Panc1 (cell line): ENCODE results near the gene SMARCA2. TPM values are rescaled to one million over a fixed set of nuclear protein-coding genes. Genes with fewer than 3 reads are reported as not detected.

Experiments
- ATAC-seq: fragments of 200-7000 bp; cut with Tn5 transposase; 2 replicates; pipeline ENCODE4 v1.9.1; 2020; ENCODE audit warnings: mild to moderate bottlenecking, moderate library complexity
- BruUV-seq: library from RNA; stranded (reverse); fragments of 400-500 nt; replicated peaks from 2 replicates; lab custom pipeline; 2021; lab: Mats Ljungman, UMichigan
- CTCF ChIA-PET: fragments of 300-600 bp; sonication (Branson Sonifier 250); formaldehyde crosslinking; loops from one replicate; lab custom pipeline; 2022; ENCODE audit warnings: antibody characterized with exemption; lab: Charles Lee
- POLR2A ChIA-PET: fragments of 300-600 bp; sonication (Branson Sonifier 250); formaldehyde crosslinking; loops from one replicate; lab custom pipeline; 2022; ENCODE audit warnings: antibody characterized with exemption; lab: Charles Lee
- DNase-seq: peaks from one replicate; pipeline ENCODE4 v3.0.0-alpha.2; 2010; ENCODE audit warnings: low read depth, low spot score
- H3K27ac ChIP-seq: 2 replicates; pipeline ENCODE4 v1.5.1; 2011; ENCODE audit warnings: mild to moderate bottlenecking, low read length, inconsistent platforms
- H3K27me3 ChIP-seq: fragments of 200-500 bp; sonication (Bioruptor generic); 2 replicates; pipeline ENCODE4 v1.6.0; 2014; ENCODE audit warnings: low read length, inconsistent platforms; ENCODE audit not compliant: control insufficient read depth, insufficient read depth
- H3K36me3 ChIP-seq: fragments of 200-500 bp; sonication (Bioruptor generic); 2 replicates; pipeline ENCODE4 v1.5.1; 2014; ENCODE audit warnings: inconsistent platforms, mild to moderate bottlenecking, low read length, moderate library complexity; ENCODE audit not compliant: control insufficient read depth, insufficient read depth
- H3K4me1 ChIP-seq: 2 replicates; pipeline ENCODE4 v1.5.1; 2011; ENCODE audit warnings: inconsistent platforms, mild to moderate bottlenecking, low read length, moderate library complexity; ENCODE audit not compliant: control insufficient read depth, insufficient read depth
- H3K4me3 ChIP-seq, 2 experiments: 2 replicates each; pipeline ENCODE4 v1.5.1; 2011 to 2012; ENCODE audit warnings: low read depth in 2 of 2, low read length in 2 of 2, mild to moderate bottlenecking in 2 of 2, inconsistent platforms in 1 of 2, moderate library complexity in 1 of 2
- H3K9me3 ChIP-seq: fragments of 200-500 bp; sonication (Bioruptor generic); 2 replicates; pipeline ENCODE4 v1.5.1; 2014; ENCODE audit warnings: low read depth, mild to moderate bottlenecking, inconsistent platforms, low read length, moderate library complexity; ENCODE audit not compliant: control insufficient read depth, insufficient read depth
- POLR2AphosphoS5 ChIP-seq: IDR thresholded peaks from 2 replicates; pipeline ENCODE4 v1.6.1; 2012; ENCODE audit warnings: mild to moderate bottlenecking, low read depth, low read length, moderate library complexity
- SIN3A ChIP-seq: IDR thresholded peaks from 2 replicates; pipeline ENCODE4 v1.6.1; 2012; ENCODE audit warnings: low read depth, mild to moderate bottlenecking, low read length, moderate library complexity, borderline replicate concordance; ENCODE audit not compliant: insufficient read depth
- TCF7L2 ChIP-seq: IDR thresholded peaks from 2 replicates; pipeline ENCODE4 v1.6.1; 2011; ENCODE audit warnings: mild to moderate bottlenecking, low read depth, low read length, inconsistent platforms
- in situ Hi-C: cut with HindIII; loops from 2 replicates; pipeline ENCODE4 v1.10.0; 2016; ENCODE audit warnings: low sequenced_read_pairs, low pct_unique_long_range_greater_than_20kb
- intact Hi-C: fragments of 100-400 bp; cut with micrococcal nuclease; formaldehyde crosslinking; loops from one replicate; pipeline ENCODE4 v1.10.0; 2022; ENCODE audit not compliant: unreplicated experiment
- total RNA-seq: library from RNA; stranded (reverse); gene quantifications from one replicate; pipeline ENCODE4 v1.2.1, GENCODE V29; 2021; ENCODE audit not compliant: unreplicated experiment
- TF ChIP-seq, protein P1 (sequence below), 2 experiments: IDR thresholded peaks; 2 replicates each; pipeline ENCODE4 v1.6.1; 2011 to 2012; ENCODE audit warnings: low read depth in 2 of 2, control low read depth in 1 of 2, low read length in 1 of 2, mild to moderate bottlenecking in 1 of 2, moderate library complexity in 1 of 2; ENCODE audit not compliant: insufficient read depth in 1 of 2
- TF ChIP-seq, protein P2 (sequence below): fragments of 450-650 bp; IDR thresholded peaks from 2 replicates; pipeline ENCODE4 v1.5.1; 2017; ENCODE audit warnings: mild to moderate bottlenecking

SMARCA2 gene
- total RNA-seq, 1 experiment from 2014 or later = 13.3 TPM

DNA sequence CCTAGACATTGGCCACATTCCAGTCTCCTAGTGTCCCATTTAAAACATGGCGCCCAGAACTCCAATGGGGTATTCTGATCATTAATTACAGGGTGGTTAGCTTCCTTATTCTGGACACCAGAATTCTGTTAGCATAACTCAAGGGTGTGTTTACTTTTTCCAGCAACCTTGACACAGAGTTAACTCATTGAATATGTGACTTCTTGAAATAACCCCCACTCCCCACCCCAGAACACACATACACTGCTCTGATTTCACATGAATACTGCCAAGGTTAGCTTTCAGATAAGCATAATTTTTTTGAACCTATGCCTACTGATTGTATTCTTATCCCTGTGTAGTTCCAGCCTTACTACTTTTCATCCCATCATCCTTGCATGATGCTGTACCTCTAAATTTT lies 151.1 kb downstream of the SMARCA2 start:
- no peak for ATAC-seq
- H3K36me3 ChIP-seq = no peaks in the 10 kb centered on the region
- TF ChIP-seq, protein P1, sequence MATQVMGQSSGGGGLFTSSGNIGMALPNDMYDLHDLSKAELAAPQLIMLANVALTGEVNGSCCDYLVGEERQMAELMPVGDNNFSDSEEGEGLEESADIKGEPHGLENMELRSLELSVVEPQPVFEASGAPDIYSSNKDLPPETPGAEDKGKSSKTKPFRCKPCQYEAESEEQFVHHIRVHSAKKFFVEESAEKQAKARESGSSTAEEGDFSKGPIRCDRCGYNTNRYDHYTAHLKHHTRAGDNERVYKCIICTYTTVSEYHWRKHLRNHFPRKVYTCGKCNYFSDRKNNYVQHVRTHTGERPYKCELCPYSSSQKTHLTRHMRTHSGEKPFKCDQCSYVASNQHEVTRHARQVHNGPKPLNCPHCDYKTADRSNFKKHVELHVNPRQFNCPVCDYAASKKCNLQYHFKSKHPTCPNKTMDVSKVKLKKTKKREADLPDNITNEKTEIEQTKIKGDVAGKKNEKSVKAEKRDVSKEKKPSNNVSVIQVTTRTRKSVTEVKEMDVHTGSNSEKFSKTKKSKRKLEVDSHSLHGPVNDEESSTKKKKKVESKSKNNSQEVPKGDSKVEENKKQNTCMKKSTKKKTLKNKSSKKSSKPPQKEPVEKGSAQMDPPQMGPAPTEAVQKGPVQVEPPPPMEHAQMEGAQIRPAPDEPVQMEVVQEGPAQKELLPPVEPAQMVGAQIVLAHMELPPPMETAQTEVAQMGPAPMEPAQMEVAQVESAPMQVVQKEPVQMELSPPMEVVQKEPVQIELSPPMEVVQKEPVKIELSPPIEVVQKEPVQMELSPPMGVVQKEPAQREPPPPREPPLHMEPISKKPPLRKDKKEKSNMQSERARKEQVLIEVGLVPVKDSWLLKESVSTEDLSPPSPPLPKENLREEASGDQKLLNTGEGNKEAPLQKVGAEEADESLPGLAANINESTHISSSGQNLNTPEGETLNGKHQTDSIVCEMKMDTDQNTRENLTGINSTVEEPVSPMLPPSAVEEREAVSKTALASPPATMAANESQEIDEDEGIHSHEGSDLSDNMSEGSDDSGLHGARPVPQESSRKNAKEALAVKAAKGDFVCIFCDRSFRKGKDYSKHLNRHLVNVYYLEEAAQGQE (IDR thresholded peaks at IDR 0.05; ENCODE audit: insufficient read depth in 1 of 2, low read depth in 2 of 2, low read length in 1 of 2) = no peak
- TF ChIP-seq TCF7L2 (no peak), POLR2AphosphoS5 (no peak), SIN3A (no peak)
- TF ChIP-seq, protein P2, sequence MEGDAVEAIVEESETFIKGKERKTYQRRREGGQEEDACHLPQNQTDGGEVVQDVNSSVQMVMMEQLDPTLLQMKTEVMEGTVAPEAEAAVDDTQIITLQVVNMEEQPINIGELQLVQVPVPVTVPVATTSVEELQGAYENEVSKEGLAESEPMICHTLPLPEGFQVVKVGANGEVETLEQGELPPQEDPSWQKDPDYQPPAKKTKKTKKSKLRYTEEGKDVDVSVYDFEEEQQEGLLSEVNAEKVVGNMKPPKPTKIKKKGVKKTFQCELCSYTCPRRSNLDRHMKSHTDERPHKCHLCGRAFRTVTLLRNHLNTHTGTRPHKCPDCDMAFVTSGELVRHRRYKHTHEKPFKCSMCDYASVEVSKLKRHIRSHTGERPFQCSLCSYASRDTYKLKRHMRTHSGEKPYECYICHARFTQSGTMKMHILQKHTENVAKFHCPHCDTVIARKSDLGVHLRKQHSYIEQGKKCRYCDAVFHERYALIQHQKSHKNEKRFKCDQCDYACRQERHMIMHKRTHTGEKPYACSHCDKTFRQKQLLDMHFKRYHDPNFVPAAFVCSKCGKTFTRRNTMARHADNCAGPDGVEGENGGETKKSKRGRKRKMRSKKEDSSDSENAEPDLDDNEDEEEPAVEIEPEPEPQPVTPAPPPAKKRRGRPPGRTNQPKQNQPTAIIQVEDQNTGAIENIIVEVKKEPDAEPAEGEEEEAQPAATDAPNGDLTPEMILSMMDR = no peak
- no peaks in the 10 kb centered on the region for H3K4me1 ChIP-seq
- H3K27me3 ChIP-seq = no peaks in the 10 kb centered on the region
- intact Hi-C loops = no loop called here
- CTCF ChIA-PET = no interaction called here
- POLR2A ChIA-PET = no interaction called here
- no TSS peak for BruUV-seq
- no peak overlapping the region for H3K4me3 ChIP-seq
- no peak overlapping the region for H3K27ac ChIP-seq
- no peaks in the 10 kb centered on the region for H3K9me3 ChIP-seq
- DNase-seq = no peak
- in situ Hi-C loops = no loop called here

DNA sequence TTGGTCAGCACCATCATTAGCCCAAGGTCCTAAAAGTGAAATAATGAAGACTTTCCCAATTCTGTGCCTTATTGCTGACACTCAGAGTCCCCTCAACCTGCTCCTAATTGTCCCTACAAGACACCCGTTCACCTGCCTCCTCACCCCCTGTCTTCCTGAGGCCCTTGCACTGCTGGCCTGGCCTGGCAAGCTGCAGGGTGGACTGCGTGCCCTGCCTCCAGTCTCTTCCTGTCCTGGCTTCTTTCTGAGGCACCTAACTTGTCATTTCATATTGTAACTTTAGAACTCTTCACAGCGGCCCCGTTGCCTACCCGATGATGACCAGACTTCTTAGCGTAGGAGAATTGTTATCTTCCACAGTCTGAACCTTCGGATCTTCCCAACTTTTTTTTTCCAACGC lies 153.9 kb downstream of the SMARCA2 start:
- no peak for DNase-seq
- ChIA-PET CTCF (no interaction called here), POLR2A (no interaction called here)
- intact Hi-C loops (no loop called here), in situ Hi-C loops (no loop called here)
- Histone ChIP-seq H3K4me1 (no peaks in the 10 kb centered on the region), H3K27me3 (no peaks in the 10 kb centered on the region), H3K36me3 (no peaks in the 10 kb centered on the region), H3K27ac (no peak overlapping the region), H3K9me3 (no peaks in the 10 kb centered on the region), H3K4me3 (no peak overlapping the region)
- BruUV-seq = no TSS peak
- no peak for ATAC-seq
- TF ChIP-seq, protein P2 = no peak
- TF ChIP-seq SIN3A = no peak
- TF ChIP-seq, protein P1 (IDR thresholded peaks at IDR 0.05; ENCODE audit: insufficient read depth in 1 of 2, low read depth in 2 of 2, low read length in 1 of 2) = no peak
- TF ChIP-seq POLR2AphosphoS5 = no peak
- no peak for TF ChIP-seq TCF7L2
